ENCODE data around the gene CHRDL2. TPM values are rescaled to one million over a fixed set of nuclear protein-coding genes. Genes with fewer than 3 reads are reported as not detected.
A peak's percentile ranks its signal among the peaks of the same experiment; 100 is the strongest.
"Not testable (repeated sequence)": the region's sequence is repeated elsewhere in the genome, so short reads cannot be mapped to it uniquely, and the experiment has no call there.

CHRDL2 gene, protein sequence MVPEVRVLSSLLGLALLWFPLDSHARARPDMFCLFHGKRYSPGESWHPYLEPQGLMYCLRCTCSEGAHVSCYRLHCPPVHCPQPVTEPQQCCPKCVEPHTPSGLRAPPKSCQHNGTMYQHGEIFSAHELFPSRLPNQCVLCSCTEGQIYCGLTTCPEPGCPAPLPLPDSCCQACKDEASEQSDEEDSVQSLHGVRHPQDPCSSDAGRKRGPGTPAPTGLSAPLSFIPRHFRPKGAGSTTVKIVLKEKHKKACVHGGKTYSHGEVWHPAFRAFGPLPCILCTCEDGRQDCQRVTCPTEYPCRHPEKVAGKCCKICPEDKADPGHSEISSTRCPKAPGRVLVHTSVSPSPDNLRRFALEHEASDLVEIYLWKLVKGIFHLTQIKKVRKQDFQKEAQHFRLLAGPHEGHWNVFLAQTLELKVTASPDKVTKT
- total RNA-seq = not detected in 2 replicates

DNA sequence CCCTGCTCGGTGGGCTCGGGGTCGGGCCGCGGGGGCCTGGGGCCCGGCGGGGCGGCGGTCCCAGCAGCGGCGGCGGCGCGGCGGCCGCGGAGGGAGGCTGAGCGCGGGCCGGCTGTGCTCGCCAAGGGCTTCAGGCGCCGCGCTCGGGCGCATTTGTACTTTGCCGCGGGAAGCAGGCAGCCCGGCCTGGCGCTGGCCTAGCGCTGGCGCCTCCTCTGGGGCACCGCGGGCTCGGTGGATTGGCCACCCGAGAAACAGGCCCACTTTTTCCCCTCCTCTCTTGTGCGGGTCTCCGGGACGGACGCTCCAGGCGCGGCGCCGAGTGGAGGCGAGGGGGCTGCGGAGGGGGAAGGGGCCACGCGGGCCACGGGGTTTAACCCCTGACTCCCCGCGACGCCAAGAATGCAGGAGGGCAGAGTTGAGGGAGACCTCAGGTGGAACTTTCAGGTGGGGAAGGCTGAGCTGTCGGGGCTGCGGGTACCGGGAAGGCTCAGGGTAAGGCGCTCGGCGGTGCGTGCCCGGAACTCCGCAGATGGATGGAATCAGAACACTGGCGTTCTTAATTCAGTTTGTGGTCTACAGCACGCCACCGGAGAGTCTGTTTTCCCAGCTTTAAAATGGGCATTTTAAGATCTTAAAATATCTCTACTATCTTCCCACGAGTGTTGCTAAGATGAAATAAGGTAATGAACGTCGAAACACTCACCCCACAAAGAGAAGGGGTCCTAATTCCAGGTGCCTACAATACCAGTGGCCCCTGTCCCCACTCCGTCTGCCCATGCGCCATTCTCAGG is at the start of gene CHRDL2:
TSS of gene CHRDL2 (minus strand) at position 126 of the 794 bp plus-strand sequence. CDS start 538 bp downstream, outside the sequence.
- DNase-seq (ENCODE audit: low read depth) = no peak

DNA sequence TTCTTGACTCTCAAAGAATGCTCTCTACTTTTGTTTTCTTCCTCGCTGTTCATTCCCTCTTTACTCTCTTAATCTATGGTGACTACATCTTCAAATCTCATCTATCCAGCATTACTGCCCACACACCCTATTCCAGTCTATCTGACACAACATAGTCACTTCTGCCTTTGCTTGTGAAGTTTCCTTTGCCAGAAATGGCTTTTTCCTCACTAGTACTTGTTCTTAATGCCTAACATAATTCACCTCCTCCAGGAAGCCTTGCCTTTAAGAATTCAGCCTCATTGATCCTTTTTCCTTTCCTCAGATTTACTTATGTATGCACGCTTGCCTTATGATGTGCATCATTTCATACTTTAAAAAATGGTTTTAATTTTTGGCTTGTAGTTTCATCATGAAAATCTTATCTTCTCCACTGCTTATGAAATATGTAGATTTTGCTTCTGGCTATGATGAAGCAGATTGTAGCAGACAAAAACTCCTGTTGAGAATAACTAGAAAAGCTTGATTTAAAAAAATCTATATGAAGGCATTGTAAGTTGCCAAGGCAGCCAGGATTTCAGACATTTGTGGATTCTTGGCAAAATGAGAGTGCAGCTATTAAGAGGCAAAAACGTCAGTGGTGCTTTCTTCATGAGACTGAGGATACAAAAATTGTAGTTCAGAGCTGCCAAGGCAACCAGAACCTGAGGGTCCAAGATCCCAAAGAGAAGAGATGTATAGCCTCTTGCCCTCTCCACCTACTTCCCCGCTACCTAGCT is 49.2 kb upstream of the CHRDL2 start:
- no peak for DNase-seq (ENCODE audit: low read depth)

DNA sequence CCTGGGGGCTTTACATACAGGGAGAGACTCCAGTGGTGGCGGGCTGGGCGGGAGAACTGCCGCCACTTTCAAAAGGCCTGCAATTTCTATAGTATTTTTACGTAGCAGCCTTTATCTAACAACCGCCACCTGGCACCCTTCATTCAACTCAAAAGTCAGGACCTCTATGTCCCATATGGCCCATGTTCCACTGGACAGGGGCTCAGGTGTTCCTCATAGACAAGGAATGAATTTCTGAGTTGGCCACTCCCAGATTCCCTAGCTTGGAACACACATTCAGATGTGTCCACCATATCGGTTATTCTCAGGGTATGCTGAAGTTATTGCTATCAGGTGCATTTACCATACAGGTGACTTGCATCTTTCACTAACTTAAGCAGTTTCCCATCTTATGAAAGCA is 47.4 kb upstream of the CHRDL2 start:
- DNase-seq (ENCODE audit: low read depth) = no peak

DNA sequence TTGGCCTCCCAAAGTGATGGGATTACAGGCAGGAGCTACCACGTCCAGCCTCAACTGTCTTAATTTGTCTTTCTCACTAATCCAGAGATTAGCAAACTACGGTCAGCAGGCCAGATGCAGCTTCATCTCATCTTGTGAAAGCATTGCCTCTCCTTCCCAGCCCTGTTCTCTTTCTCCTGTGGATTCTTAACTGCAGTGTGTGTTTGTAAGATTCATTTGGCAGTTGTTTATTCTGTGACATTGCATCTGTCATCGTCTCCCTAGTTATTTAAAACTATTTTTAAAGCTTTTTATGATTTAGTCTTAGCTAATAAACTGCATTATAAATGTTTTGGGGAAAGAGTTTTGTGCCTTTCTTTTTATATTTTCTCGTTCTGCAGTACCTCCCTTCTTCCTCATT is 46.7 kb upstream of the CHRDL2 start:
- no peak for DNase-seq (ENCODE audit: low read depth)

DNA sequence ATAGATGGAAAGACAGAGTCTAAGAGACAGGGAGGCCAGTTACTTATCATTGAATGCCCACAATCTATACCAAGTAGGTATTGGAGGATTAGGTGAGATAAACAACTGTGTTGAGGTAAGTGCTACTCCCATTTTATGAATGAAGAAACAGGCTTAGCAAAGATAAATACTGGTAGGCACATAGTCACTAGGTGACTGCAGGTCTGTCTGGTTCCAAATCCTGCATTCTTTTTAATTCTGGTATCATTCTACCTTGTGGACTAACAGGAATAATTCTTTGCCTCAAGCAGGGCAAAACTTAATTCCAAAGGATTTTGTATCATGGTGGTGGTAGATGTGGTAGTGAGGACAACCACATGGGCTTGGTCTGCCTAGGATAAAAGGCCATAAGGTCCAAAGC is 45.8 kb upstream of the CHRDL2 start:
- no peak for DNase-seq (ENCODE audit: low read depth)

DNA sequence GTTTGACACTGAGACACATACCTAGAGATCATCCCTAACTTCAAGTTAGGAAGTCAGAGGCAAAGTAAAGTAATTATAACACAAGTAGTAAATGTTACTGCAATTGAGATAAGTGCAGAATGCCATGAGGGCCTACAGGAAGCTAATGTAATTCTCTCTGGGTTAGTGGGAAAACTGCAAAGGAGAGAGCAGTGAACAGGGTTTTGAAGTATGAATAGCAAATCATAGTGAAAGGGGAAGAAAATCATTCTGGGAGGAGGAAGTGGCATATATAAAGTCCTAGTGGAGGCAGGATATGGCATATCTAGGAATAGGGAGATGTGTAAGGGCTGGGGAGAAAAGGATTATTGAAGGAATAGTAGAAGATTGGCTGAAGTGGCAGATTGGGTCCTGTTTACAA is 45.3 kb upstream of the CHRDL2 start:
- DNase-seq (ENCODE audit: low read depth) = no peak

GRCh38 chr11:74775762-74776161 is 44.5 kb upstream of the CHRDL2 start:
- no peak for DNase-seq (ENCODE audit: low read depth)

DNA sequence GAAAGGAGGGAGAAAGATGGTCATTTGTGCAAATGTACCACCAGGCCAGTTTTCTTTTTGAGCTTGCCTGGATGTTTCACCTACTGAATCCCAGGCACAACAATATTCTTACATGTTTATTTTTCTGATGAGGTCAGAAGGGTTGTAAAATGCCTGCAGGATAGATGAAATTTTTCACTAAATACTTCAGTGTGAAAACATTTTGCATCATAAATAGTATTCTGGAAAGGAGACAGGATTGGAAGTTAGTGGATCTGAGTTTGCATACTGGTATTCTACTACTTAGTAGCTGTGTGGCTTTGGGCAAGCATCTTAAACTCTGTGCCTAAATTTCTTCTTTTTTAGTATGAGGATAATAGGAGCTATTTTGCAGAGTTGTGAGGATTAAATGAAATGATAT is 42.2 kb upstream of the CHRDL2 start:
- DNase-seq (ENCODE audit: low read depth) = no peak

DNA sequence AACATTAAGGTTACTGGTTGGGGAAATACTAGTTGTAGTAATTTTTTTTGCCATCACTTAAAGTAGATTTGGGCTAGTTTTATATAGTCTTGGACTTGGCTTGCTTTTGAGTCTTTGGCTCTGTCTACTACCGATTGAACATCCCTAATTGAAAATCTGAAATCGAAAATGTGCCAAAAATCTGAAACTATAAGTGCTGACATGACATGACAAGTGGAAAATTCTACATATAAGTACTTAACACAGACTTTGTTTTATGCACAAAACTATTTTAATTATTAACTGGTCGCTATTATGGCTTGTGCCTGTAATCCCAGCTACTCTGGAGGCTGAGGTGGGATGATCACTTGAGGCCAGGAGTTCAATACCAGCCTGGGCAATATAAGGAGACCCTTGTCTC is 39.9 kb upstream of the CHRDL2 start:
- no peak for DNase-seq (ENCODE audit: low read depth)

GRCh38 chr11:74770456-74770855 is 39.2 kb upstream of the CHRDL2 start:
- DNase-seq (ENCODE audit: low read depth) = no peak

DNA sequence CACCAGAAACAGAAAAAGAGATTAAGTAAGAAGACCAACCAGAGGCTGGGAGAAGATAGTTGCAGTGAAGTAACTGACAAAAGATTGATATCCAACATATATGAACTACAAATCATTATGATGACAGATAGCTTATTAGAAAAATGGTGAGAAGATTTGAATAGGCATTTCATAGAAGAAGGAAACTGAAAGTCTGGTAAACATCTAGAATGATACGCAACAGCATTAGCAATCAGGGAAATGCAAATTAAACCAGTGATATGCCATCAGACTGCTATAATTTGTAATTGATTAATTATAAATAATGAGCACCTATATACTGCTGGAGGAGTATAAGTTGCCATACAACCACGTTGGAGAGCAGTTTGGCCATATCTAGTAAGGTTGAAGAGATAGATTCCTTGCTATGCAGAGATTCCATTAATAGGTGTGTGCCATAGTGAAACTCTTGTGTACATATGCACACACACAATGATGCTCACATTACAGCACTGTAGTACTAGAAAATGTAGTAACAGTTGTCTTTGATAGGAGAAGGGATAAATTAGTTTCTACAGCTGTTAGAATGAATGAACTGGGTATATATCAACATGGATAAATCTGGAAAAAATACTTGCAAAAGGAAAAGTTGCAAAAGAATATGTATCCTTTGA is 38.0 kb upstream of the CHRDL2 start:
- no peak for DNase-seq (ENCODE audit: low read depth)

GRCh38 chr11:74768172-74768651 is 37.0 kb upstream of the CHRDL2 start:
- peak; percentile 38 for DNase-seq (ENCODE audit: low read depth)

DNA sequence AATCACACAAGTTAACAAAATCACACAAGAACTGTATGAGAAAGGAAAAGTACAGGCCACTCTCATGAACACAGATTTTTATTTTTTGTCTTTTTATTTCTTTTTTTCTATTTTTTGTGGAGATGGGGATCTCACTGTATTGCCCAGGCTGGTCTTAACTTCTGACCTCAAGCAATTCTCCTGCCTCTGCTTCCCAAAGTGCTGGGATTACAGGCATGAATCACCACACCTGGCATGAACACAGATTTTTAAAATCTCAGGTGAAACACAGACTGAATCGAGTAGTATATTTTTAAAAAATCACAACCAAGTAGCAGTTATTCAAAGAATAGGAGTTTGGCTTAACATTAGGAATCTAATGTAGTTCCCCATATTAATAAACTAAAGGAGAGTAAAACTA is 35.7 kb upstream of the CHRDL2 start:
- DNase-seq (ENCODE audit: low read depth) = no peak

GRCh38 chr11:74756571-74756970 is 25.3 kb upstream of the CHRDL2 start:
- no peak for DNase-seq (ENCODE audit: low read depth)

DNA sequence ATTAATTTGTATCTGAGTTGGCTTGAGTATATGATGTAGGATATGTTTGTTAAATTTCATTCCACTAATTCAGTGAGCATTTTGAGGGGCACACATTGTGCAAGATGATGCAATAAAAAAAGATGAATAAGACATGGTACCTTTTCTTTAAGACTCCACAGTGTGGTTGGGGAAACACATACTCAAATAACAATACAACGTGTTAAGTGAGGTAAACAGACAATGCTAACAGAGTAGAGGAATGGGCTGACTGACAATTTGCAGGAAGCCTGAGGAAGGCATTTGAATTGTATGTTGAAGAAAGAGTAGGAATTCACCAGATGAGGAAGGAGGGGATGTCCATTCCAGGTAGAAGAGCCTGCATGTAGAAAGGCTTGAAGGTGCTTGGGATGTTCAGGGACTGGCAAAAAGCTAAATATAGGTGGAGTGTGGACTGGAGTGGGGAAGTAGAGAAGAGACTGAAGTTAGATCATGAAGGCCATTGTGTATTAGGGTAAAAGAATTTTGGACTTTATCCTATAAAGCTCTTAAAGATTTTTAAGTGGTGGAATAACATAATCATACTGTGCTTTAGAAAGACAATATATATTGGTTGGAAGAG is 24.3 kb upstream of the CHRDL2 start:
- peak; percentile 55 for DNase-seq (ENCODE audit: low read depth)

DNA sequence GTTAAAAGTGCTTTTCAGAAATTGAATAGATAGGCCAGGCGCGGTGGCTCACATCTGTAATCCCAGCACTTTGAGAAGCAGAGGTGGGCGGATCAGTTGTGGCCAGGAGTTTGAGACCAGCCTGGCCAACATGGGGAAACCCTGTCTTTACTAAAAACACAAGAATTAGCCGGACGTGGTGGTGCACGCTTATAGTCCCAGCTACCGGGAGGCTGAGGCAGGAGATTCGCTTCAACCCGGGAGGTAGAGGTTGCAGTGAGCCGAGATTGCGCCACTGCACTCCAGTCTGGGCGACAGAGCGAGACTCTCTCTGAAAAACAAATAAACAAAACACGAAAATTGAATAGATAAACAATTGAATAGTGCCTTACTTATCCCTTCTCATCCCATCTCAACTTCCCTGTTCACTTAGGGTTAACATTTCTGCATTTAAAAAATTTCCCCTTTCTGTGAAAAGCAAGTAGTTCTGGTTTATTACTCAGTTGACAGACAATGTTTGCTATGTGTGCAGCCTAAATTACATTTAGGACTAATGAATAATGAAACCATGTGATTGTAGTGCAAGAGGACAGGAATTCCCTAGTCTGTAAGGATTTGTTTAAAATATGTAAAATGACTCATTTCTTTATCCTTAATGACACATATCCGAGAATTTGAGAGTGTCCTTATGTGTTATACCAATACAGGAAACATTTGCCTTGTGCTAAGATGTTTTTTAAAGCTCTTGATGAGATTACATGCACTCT is 23.5 kb upstream of the CHRDL2 start:
- DNase-seq (ENCODE audit: low read depth) = peak; percentile 96

GRCh38 chr11:74751303-74751702 is 20.1 kb upstream of the CHRDL2 start:
- no peak for DNase-seq (ENCODE audit: low read depth)

DNA sequence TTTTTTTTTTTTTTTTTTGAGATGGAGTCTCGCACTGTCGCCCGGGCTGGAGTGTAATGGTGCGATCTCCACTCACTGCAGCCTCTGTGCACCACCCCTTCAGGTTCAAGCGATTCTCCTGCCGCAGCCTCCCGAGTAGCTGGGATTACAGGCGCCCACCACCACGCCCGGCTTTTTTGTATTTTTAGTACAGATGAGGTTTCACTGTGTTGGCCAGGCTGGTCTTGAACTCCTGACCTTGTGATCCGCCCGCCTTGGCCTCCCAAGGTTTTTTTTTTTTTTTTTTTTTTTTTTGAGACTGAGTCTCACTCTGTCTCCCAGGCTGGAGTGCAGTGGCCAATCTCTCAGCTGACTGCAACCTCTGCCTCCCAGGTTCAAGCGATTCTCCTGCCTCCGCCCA is 19.4 kb upstream of the CHRDL2 start:
- DNase-seq (ENCODE audit: low read depth) = not testable (repeated sequence)

DNA sequence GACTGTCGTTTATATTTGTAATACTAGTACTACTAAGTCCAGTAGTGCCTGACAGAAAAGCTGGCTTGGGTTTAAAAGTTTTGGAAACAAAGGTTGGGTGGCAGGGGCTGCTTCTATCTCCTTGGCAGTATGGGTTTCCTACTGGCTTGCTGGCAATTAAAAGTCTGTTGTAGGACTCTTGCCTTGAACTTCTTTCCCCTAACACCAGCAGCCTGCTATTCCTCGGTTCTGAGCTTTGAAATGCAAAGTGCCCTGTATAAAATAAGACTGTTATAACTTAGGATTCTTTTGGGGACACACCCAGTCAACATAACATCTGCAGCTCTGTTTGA is 18.7 kb upstream of the CHRDL2 start:
- no peak for DNase-seq (ENCODE audit: low read depth)

DNA sequence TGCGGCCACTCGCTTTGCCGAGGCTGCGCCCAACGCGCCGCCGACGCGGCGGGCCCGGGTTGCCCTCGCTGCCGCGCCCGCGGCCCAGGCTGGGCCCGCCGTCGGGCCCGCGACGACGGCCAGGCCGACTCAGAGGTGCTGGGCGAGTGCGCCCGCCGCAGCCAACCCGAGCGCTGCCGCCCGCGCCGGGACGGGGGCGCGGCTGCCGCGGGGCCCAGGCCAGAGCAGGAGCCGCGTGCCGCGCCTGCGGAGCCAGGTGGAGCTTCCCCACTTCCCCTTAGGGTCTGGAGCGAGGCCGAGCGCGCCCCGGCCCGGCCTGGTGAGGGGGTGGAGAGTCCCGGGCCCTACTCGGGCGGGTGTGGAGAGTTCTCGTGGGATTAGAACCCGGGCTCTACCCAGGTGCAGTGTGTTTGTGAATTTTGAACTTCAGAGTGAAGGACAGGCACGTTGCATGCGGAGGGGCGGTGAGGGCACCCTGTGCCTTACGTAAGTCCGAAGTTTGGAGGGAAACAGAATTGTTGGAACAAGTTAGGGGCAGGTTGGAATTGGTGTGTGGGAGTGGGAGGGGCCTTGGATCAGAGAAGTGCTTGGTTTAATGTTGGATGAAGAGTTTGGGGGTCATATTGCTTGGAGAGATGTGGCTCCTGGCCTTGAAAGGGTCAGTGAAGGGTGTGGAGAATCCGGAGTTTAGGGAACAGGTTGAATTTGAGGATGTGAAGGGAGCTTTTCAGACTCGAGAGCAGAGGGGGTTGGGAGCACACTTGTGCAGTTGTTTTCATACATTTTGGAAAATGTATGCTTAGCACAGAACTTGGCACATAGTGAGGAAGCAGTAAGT is 18.1 kb upstream of the CHRDL2 start:
- peak; percentile 25 for DNase-seq (ENCODE audit: low read depth)

Measured in renal cortical epithelial cell (primary cell).